ENCODE data around the gene PTH1R.
A peak's percentile ranks its signal among the peaks of the same experiment; 100 is the strongest.

The PTH1R gene

GRCh38 chr3:46934072-46934471 lies 56.6 kb downstream of the PTH1R start:
- DNase-seq, result no peak

GRCh38 chr3:46934498-46935167 lies 57.1 kb downstream of the PTH1R start:
- no peak for DNase-seq

- DNase-seq, result peak in 1 of 2 donors; percentile 65
Measured at GRCh38 chr3:46935168-46935858, 57.8 kb downstream of the PTH1R start.

GRCh38 chr3:46935989-46936558 lies 58.6 kb downstream of the PTH1R start:
- DNase-seq, result no peak

GRCh38 chr3:46936733-46937250 lies 59.3 kb downstream of the PTH1R start:
- no peak for DNase-seq

GRCh38 chr3:46938118-46938517 lies 60.6 kb downstream of the PTH1R start:
- no peak for DNase-seq

GRCh38 chr3:46939578-46940445 lies 62.3 kb downstream of the PTH1R start:
- DNase-seq, result no peak

GRCh38 chr3:46942076-46942475 lies 64.6 kb downstream of the PTH1R start:
- DNase-seq, result no peak

GRCh38 chr3:46942481-46943236 lies 65.1 kb downstream of the PTH1R start:
- DNase-seq, result no peak

GRCh38 chr3:46943237-46944187 lies 66.0 kb downstream of the PTH1R start:
- no peak for DNase-seq

- no peak for DNase-seq
Measured at GRCh38 chr3:46944191-46944590, 66.7 kb downstream of the PTH1R start.

GRCh38 chr3:46946416-46946815 lies 68.9 kb downstream of the PTH1R start:
- no peak for DNase-seq

GRCh38 chr3:46946856-46947545 lies 69.5 kb downstream of the PTH1R start:
- peak in 1 of 2 donors; percentile 81 for DNase-seq

- DNase-seq, result no peak
Measured at GRCh38 chr3:46947546-46947901, 70.0 kb downstream of the PTH1R start.

GRCh38 chr3:46947981-46948791 lies 70.7 kb downstream of the PTH1R start:
- peak; percentile 29 to 71 for DNase-seq

GRCh38 chr3:46948830-46949671 lies 71.5 kb downstream of the PTH1R start:
- no peak for DNase-seq

- no peak for DNase-seq
Measured at GRCh38 chr3:46950177-46950576, 72.7 kb downstream of the PTH1R start.

- no peak for DNase-seq
Measured at GRCh38 chr3:46950650-46951241, 73.2 kb downstream of the PTH1R start.

Measured in bone marrow (tissue), 2 donors.